HL-60 (cell line): ENCODE results near the gene STARD3NL.

Source experiments
- DNase-seq, 2 experiments: peaks; one replicate each; pipeline ENCODE4 v3.0.0-alpha.2; 2010 to 2020; ENCODE audit warnings: low read depth in 1 of 2, low spot score in 1 of 2
- H3K27ac ChIP-seq: fragments of 250-450 bp; sonication (Bioruptor Pico); replicated peaks from 2 replicates; pipeline ENCODE4 v1.5.1; 2020; ENCODE audit warnings: mild to moderate bottlenecking, moderate library complexity
- H3K27me3 ChIP-seq: fragments of 250-450 bp; sonication (Bioruptor Pico); 2 replicates; pipeline ENCODE4 v1.5.1; 2021; ENCODE audit warnings: mild to moderate bottlenecking, moderate library complexity; ENCODE audit not compliant: insufficient read depth, poor library complexity, severe bottlenecking
- H3K4me3 ChIP-seq: replicated peaks from 2 replicates; pipeline ENCODE4 v1.5.1; 2011; ENCODE audit warnings: mild to moderate bottlenecking, control low read depth, low read length; ENCODE audit not compliant: insufficient read depth
- GABPA ChIP-seq: IDR thresholded peaks from 2 replicates; pipeline ENCODE4 v1.6.1; 2012; ENCODE audit warnings: low read depth
- POLR2AphosphoS5 ChIP-seq: IDR thresholded peaks from 2 replicates; pipeline ENCODE4 v1.6.1; 2012; ENCODE audit warnings: low read depth
- SPI1 ChIP-seq: IDR thresholded peaks from 2 replicates; pipeline ENCODE4 v1.6.1; 2012; ENCODE audit warnings: low read depth, mild to moderate bottlenecking, borderline replicate concordance
- TF ChIP-seq, protein P1 (sequence below): IDR thresholded peaks from 2 replicates; pipeline ENCODE4 v1.6.1; 2012; ENCODE audit warnings: low read depth; ENCODE audit not compliant: insufficient replicate concordance
- TF ChIP-seq, protein P2 (sequence below): IDR thresholded peaks from one replicate; pipeline ENCODE4 v1.5.1; 2011; ENCODE audit warnings: low read length, control low read depth, inconsistent platforms; ENCODE audit not compliant: insufficient read depth

STARD3NL gene

DNA sequence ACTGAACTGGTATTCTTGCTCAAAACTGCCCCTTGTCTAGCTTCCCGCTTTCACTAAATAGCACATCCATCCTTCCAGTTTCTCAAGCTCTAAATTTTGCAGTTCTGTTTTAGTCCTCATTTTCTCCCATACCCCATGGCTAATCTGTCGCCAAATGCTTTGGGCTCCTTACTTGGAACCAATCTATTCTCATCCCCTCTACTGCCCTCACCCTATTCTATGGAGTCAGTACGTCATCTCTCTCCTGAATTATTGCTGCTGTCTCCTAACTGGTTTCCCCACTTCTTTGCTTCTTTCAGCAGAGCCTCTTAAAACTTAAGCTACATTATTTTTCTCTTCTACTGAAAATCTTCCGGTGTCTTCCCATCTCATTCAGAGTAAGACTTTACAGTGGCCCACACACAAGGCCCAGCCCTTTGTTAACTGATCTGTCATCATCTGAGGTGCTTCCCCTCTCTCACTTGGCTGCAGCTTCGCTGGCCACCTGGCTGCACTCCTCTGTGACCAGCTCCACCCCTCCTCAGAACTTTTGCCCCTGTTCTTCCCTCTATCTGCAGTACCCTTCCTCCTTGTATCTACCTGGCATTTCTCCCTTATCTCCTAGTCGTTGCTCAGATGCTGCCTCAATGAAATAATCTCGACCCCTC, 9.9 kb downstream of the STARD3NL start:
- Histone ChIP-seq H3K27me3 (no peaks in the 10 kb centered on the region), H3K4me3 (no peak overlapping the region), H3K27ac (no peak overlapping the region)
- TF ChIP-seq, protein P1, sequence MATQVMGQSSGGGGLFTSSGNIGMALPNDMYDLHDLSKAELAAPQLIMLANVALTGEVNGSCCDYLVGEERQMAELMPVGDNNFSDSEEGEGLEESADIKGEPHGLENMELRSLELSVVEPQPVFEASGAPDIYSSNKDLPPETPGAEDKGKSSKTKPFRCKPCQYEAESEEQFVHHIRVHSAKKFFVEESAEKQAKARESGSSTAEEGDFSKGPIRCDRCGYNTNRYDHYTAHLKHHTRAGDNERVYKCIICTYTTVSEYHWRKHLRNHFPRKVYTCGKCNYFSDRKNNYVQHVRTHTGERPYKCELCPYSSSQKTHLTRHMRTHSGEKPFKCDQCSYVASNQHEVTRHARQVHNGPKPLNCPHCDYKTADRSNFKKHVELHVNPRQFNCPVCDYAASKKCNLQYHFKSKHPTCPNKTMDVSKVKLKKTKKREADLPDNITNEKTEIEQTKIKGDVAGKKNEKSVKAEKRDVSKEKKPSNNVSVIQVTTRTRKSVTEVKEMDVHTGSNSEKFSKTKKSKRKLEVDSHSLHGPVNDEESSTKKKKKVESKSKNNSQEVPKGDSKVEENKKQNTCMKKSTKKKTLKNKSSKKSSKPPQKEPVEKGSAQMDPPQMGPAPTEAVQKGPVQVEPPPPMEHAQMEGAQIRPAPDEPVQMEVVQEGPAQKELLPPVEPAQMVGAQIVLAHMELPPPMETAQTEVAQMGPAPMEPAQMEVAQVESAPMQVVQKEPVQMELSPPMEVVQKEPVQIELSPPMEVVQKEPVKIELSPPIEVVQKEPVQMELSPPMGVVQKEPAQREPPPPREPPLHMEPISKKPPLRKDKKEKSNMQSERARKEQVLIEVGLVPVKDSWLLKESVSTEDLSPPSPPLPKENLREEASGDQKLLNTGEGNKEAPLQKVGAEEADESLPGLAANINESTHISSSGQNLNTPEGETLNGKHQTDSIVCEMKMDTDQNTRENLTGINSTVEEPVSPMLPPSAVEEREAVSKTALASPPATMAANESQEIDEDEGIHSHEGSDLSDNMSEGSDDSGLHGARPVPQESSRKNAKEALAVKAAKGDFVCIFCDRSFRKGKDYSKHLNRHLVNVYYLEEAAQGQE: no peak
- no peak for TF ChIP-seq POLR2AphosphoS5
- no peak for TF ChIP-seq SPI1
- no peak for DNase-seq

DNA sequence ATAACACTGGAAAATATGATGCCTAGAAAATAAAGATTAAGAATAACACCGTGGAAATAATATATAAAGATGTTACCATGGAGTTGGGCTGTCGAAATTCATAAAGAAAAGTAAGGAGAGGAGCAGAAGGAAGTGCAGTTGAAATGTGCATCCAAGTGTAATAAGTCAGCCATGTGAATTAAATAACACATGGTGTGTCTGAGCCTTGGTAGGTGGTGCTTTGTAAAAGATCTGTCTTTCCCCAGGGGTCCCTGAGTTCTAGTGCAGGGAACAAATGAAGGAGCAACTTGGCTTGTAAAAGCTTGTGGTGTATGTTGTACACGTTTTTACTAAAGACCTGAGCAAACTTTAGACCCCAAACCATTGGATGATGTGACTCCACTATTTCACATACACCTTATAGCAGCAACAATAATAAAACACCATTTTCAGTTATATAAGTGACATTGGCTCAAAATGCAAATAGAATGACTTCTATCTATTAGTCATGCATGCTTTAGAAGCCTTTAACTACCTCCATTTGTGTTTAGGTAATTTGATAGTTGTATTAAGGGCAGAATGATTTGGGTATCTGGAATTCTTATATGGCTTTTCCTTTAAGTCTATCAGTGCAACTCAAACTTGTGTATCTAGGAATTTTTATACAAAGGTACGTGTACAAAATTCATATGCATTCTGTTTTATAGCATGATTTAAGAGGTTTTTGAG, 11.3 kb downstream of the STARD3NL start:
- Histone ChIP-seq H3K4me3 (no peak overlapping the region), H3K27ac (no peak overlapping the region), H3K27me3 (no peaks in the 10 kb centered on the region)
- TF ChIP-seq POLR2AphosphoS5 (no peak), SPI1 (no peak), GABPA (no peak)
- TF ChIP-seq, protein P2, sequence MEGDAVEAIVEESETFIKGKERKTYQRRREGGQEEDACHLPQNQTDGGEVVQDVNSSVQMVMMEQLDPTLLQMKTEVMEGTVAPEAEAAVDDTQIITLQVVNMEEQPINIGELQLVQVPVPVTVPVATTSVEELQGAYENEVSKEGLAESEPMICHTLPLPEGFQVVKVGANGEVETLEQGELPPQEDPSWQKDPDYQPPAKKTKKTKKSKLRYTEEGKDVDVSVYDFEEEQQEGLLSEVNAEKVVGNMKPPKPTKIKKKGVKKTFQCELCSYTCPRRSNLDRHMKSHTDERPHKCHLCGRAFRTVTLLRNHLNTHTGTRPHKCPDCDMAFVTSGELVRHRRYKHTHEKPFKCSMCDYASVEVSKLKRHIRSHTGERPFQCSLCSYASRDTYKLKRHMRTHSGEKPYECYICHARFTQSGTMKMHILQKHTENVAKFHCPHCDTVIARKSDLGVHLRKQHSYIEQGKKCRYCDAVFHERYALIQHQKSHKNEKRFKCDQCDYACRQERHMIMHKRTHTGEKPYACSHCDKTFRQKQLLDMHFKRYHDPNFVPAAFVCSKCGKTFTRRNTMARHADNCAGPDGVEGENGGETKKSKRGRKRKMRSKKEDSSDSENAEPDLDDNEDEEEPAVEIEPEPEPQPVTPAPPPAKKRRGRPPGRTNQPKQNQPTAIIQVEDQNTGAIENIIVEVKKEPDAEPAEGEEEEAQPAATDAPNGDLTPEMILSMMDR: no peak
- TF ChIP-seq, protein P1: no peak
- no peak for DNase-seq

DNA sequence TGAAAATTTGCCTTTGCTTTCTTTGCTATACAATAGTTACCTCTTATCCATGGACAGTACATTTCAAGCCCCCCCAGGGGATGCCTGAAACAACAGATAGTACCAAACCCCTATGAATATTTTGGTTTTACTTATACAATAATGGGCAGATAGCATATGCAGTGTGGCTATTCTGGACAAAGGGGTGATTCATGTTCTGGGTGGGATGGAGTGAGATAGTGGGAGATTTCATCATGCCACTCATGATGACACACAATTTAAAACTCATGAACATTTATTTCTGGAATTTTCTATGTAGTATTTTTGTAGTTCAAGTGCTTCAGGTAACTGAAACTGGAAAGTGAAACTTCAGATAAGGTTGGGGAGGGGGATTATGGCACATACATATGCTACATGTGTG, 12.0 kb downstream of the STARD3NL start:
- Histone ChIP-seq H3K4me3 (no peak overlapping the region), H3K27ac (no peak overlapping the region), H3K27me3 (no peaks in the 10 kb centered on the region)
- TF ChIP-seq SPI1: no peak
- TF ChIP-seq, protein P1: no peak
- TF ChIP-seq GABPA: no peak
- TF ChIP-seq, protein P2: no peak
- no peak for TF ChIP-seq POLR2AphosphoS5
- DNase-seq: no peak
